Pancreas (tissue), 10 donors: ENCODE results near the gene TTC7B. TPM values are rescaled to one million over a fixed set of nuclear protein-coding genes. Genes with fewer than 3 reads are reported as not detected.
"Not testable (repeated sequence)": the region's sequence is repeated elsewhere in the genome, so short reads cannot be mapped to it uniquely, and the experiment has no call there.

ENCODE experiments used
- ATAC-seq, 4 donors: fragments of 200-7000 bp; cut with Tn5 transposase; one replicate each; pipeline versions ENCODE4 v1.8.0 to v1.9.1; 2020; ENCODE audit warnings: mild to moderate bottlenecking in 4 of 4, moderate library complexity in 4 of 4
- DNase-seq, 6 donors: peaks; one replicate each; pipeline ENCODE4 v3.0.0-alpha.2; 2020
- FAIRE-seq: peaks from 2 replicates; lab custom pipeline; 2012; peaks lifted over from hg19 to GRCh38; lab: Jason Lieb, UNC
- H3K27ac ChIP-seq, 4 donors: fragments of 200-600 bp; sonication (generic); 1 replicate in 3 of 4; 2 replicates in 1 of 4; pipeline versions ENCODE4 v1.5.0 to v1.8.0; 2020
- H3K27me3 ChIP-seq, 4 donors: fragments of 200-600 bp; one replicate each; pipeline ENCODE4 v1.8.0; 2021
- H3K36me3 ChIP-seq, 3 donors: fragments of 200-600 bp; sonication (generic) in 1 of 3; one replicate each; pipeline versions ENCODE4 v1.5.0 to v1.8.0; 2020 to 2021
- H3K4me1 ChIP-seq, 3 donors: fragments of 200-600 bp; one replicate each; pipeline ENCODE4 v1.8.0; 2021
- H3K4me3 ChIP-seq, 4 donors: fragments of 200-600 bp; sonication (generic) in 2 of 4; one replicate each; pipeline versions ENCODE4 v1.5.0 to v1.8.0; 2020 to 2021
- H3K9me3 ChIP-seq, 4 donors: fragments of 200-600 bp; one replicate each; pipeline ENCODE4 v1.8.0; 2021
- WGBS, 2 donors: extraction: QIAGEN DNeasy Blood & Tissue Kit; methylation state at CpG; one replicate each; pipeline ENCODE4 v1.1.7; 2013; 5-methylcytosine and 5-hydroxymethylcytosine counted together
- intact Hi-C, 3 donors: fragments of 100-400 bp; cut with DNase I; formaldehyde crosslinking; loops; one replicate each; pipeline versions ENCODE4 v1.11.1 to v1.14.2; 2022
- polyA plus RNA-seq, 2 donors: library from polyadenylated mRNA; stranded (reverse); fragments of 200-250 nt; gene quantifications; one replicate each; pipeline ENCODE4 v1.2.3, GENCODE V29; 2013
- total RNA-seq, 6 donors: library from RNA; stranded (reverse); fragmentation: NEBNext Ultra II Directional in 4 of 6; extraction: Animal tissue kit (Norgen Biotek cat#: 25700) in 4 of 6; gene quantifications; one replicate each; pipeline versions ENCODE4 v1.2.1 to v1.2.4, GENCODE V29; 2021 to 2023
- TF ChIP-seq, protein P1 (sequence below), 4 donors: fragments of 200-600 bp; sonication (generic) in 3 of 4; IDR thresholded peaks; one replicate each; pipeline versions ENCODE4 v1.5.0 to v1.8.0; 2021; ENCODE audit warnings: antibody characterized with exemption in 4 of 4
- donor health status: healthy with polysubstance abuse.
- donor health status: DM: no; HTN: no; CAD: no; lungs with moderate emphysema.
- donor health status: DM: no; HTN: no; CAD: no.
- donor health status: control.
- donor health status: control.
- donor health status: Bipolar disorder and iron deficiency.
- donor health status: DM: yes; HTN: yes; CAD: no.
- donor health status: DM: no; HTN: no; CAD: no.
- donor health status: DM: no; HTN: no; CAD: no.
- donor health status: DM: yes; HTN: yes; CAD: no.

The TTC7B gene
- total and polyA plus RNA-seq, 8 donors: 8.9 to 39.6 (median 29.6) TPM

DNA sequence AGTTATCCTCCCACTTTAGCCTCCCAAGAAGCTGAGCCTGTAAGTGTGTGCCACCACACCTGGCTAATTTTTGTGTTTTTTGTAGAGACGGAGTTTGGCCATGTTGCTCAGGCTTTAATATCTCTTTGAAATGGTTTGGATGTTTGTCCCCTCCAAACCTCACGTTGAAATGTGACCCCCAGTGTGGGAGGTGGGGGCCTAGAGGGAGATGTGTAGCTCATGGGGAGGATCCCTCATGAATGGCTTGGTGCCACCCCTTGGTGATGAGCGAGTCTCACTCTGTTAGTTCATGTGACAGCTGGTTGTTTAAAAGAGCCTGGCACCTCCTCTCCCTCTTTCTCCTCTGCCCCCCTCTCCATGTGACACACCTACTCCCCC lies 23.6 kb upstream of the TTC7B start:
- H3K27me3 ChIP-seq: no peaks in the 10 kb centered on the region
- H3K9me3 ChIP-seq: no peaks in the 10 kb centered on the region
- no peak overlapping the region for H3K4me3 ChIP-seq
- intact Hi-C loops: no loop called here
- H3K4me1 ChIP-seq: no peaks in the 10 kb centered on the region
- TF ChIP-seq, protein P1, sequence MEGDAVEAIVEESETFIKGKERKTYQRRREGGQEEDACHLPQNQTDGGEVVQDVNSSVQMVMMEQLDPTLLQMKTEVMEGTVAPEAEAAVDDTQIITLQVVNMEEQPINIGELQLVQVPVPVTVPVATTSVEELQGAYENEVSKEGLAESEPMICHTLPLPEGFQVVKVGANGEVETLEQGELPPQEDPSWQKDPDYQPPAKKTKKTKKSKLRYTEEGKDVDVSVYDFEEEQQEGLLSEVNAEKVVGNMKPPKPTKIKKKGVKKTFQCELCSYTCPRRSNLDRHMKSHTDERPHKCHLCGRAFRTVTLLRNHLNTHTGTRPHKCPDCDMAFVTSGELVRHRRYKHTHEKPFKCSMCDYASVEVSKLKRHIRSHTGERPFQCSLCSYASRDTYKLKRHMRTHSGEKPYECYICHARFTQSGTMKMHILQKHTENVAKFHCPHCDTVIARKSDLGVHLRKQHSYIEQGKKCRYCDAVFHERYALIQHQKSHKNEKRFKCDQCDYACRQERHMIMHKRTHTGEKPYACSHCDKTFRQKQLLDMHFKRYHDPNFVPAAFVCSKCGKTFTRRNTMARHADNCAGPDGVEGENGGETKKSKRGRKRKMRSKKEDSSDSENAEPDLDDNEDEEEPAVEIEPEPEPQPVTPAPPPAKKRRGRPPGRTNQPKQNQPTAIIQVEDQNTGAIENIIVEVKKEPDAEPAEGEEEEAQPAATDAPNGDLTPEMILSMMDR (IDR thresholded peaks at IDR 0.05): no peak
- no peak for ATAC-seq
- 74 to 85% methylated on average over 3 of the region's 3 CpGs for WGBS, 2 donors
- no peaks in the 10 kb centered on the region for H3K36me3 ChIP-seq
- FAIRE-seq: no peak
- peak in 1 of 6 donors; percentile 5 for DNase-seq
- peak overlapping the region in 2 of 4 donors; percentile 37 to 40 for H3K27ac ChIP-seq

DNA sequence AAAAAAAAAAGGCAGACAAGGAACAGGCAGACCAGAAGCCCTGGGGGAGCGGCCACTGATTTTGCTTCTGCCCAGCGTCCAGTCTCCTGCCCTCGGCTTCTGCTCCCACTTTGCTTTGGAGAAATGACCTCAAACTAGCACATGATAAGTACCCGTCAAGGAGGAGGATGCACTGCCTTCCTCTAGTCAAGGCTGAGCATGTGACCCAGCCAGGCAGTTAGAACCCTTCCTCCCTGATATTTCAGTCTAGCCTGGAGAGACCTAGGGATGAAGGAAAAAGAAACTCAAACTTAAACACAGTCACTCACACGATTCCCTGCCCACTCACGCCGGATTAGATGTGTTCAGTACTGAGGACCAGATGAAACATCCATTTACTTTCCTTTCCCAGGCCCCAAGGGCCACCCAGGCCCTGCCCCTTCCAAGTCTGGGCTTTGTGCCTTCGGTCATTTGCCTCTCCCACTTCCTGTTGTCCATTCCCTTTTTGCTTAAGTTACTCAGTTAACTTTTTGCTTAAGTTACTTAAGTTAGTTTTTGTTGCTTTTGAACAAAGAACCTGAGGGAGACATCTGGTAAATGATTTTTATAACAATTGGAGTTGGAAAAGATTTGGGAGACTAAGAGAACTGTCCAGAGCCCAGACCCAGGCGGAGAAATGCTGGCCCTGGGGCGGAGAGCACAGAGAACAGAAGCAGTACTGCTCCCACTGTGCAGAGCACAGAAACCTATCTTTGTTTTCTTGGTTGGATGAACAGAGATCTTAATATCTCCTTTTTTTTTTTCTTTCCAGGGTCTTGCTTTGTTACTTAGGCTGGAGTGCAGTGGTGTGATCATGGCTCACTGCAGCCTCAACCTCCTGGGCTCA lies 23.0 kb upstream of the TTC7B start:
- FAIRE-seq (no peak), ATAC-seq (peak in 3 of 4 donors; percentile 55 to 74 (median 73)), DNase-seq (peak in 1 of 6 donors; percentile 8)
- Histone ChIP-seq H3K4me1 (no peaks in the 10 kb centered on the region), H3K27ac (peak overlapping the region in 2 of 4 donors; percentile 37 to 40), H3K4me3 (no peak overlapping the region), H3K27me3 (no peaks in the 10 kb centered on the region), H3K9me3 (no peaks in the 10 kb centered on the region), H3K36me3 (no peaks in the 10 kb centered on the region)
- WGBS, 2 donors: 68 to 75% methylated on average over 10 of the region's 10 CpGs
- TF ChIP-seq, protein P1 (IDR thresholded peaks at IDR 0.05): no peak
- intact Hi-C loops: no loop called here

DNA sequence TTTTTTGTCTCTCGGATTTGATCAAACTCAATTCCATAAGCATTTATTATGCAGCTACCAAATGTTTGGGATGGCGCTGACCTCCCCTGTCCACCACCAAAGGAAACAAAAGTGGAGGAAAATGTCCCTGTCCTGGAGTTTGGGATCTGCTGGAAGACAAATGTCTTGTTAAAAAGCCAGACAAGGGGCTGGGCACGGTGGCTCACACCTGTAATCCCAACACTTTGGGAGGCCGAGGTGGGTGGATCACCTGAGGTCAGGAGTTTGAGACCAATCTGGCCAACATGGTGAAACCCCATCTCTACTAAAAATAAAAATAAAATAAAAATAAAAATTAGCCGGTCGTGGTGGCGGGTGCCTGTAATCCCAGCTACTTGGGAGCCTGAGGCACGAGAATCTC lies 22.3 kb upstream of the TTC7B start:
- H3K36me3 ChIP-seq, intact Hi-C loops, FAIRE-seq, H3K9me3 ChIP-seq, H3K4me3 ChIP-seq, H3K4me1 ChIP-seq, ATAC-seq, H3K27me3 ChIP-seq: not testable (repeated sequence)
- 78 to 90% methylated on average over 8 of the region's 8 CpGs for WGBS, 2 donors
- peak overlapping the region in 2 of 4 donors; percentile 37 to 40 for H3K27ac ChIP-seq
- DNase-seq: peak in 1 of 6 donors; percentile 1

DNA sequence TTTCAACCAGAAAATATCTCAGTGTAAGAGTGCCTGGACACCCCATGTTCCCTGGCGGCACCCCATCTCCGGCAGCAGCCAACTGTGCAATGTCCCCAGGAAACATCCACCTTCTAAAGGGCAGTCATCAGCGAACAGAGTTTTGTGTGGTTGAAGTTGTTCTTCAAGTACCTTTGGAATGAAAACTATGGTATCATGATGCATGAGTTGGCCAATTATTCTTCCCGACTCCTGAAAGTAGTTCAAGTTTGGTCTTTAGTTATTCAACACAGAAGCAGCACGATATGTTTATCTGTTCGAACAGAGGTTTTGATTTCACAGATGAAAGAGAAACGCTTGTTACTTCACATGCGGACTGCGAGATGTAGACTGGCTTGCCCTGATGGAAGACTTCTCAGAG lies 21.1 kb upstream of the TTC7B start:
- Histone ChIP-seq H3K27me3 (no peaks in the 10 kb centered on the region), H3K9me3 (no peaks in the 10 kb centered on the region), H3K4me3 (no peak overlapping the region), H3K4me1 (no peaks in the 10 kb centered on the region), H3K27ac (no peak overlapping the region), H3K36me3 (no peaks in the 10 kb centered on the region)
- FAIRE-seq: no peak
- ATAC-seq: no peak
- DNase-seq: peak in 1 of 6 donors; percentile 1
- intact Hi-C loops: no loop called here
- WGBS, 2 donors: 83 to 93% methylated on average over 9 of the region's 9 CpGs
- TF ChIP-seq, protein P1 (IDR thresholded peaks at IDR 0.05): no peak

DNA sequence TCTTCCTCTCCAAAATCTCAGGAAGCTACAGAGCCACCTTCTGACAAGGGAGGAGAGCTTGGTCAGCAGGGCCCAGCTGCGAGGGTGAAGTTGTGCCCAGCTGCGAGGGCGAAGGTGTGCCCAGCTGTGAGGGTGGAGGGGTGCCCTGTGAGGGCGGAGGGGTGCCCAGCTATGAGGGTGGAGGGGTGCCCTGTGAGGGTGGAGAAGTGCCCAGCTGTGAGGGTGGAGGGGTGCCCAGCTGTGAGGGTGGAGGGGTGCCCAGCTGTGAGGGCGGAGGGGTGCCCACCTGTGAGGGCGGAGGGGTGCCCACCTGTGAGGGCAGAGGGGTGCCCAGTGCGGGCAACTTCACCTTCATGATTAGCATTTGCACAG lies 20.4 kb upstream of the TTC7B start:
- no peak overlapping the region for H3K4me3 ChIP-seq
- DNase-seq: no peak
- no peak for FAIRE-seq
- H3K9me3 ChIP-seq: no peaks in the 10 kb centered on the region
- H3K27ac ChIP-seq: no peak overlapping the region
- WGBS, 2 donors: 85 to 94% methylated on average over 7 of the region's 7 CpGs
- no peaks in the 10 kb centered on the region for H3K4me1 ChIP-seq
- intact Hi-C loops: no loop called here
- H3K27me3 ChIP-seq: no peaks in the 10 kb centered on the region
- ATAC-seq: no peak
- no peaks in the 10 kb centered on the region for H3K36me3 ChIP-seq
- TF ChIP-seq, protein P1 (IDR thresholded peaks at IDR 0.05): no peak
